Lower leg skin (tissue), 3 donors: ENCODE measurements around the gene ITGA2.

Experiments
- POLR2A ChIP-seq, 2 donors: fragments of 450-650 bp; IDR thresholded peaks; one replicate each; pipeline ENCODE4 v1.6.1; 2016 to 2017; ENCODE audit warnings: antibody characterized with exemption in 2 of 2, mild to moderate bottlenecking in 1 of 2, moderate library complexity in 1 of 2
- TF ChIP-seq, protein P1 (sequence below), 3 donors: fragments of 450-650 bp; IDR thresholded peaks; one replicate each; pipeline ENCODE4 v1.5.1; 2016; ENCODE audit warnings: antibody characterized with exemption in 3 of 3, mild to moderate bottlenecking in 3 of 3, moderate library complexity in 2 of 3

DNA sequence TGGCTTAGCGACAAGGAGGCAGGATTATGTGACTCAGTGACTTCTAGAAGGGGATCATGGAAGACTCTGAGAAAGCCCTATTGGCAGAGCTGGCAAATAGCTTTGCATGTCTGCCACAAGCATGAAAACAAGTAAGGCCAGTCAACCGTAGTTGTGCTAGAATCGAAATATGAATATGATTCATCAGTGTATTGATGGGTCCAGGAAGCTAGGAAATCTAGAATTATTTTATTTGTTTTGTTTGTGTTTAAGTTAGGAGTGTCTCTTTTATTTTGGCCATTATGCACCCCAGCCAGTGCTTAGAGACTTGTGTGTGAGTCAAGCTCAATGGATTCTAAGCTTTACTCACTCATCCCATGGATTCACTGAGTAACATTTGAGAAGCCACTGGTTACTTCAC is 3.8 kb upstream of the ITGA2 start:
- TF ChIP-seq, protein P1, sequence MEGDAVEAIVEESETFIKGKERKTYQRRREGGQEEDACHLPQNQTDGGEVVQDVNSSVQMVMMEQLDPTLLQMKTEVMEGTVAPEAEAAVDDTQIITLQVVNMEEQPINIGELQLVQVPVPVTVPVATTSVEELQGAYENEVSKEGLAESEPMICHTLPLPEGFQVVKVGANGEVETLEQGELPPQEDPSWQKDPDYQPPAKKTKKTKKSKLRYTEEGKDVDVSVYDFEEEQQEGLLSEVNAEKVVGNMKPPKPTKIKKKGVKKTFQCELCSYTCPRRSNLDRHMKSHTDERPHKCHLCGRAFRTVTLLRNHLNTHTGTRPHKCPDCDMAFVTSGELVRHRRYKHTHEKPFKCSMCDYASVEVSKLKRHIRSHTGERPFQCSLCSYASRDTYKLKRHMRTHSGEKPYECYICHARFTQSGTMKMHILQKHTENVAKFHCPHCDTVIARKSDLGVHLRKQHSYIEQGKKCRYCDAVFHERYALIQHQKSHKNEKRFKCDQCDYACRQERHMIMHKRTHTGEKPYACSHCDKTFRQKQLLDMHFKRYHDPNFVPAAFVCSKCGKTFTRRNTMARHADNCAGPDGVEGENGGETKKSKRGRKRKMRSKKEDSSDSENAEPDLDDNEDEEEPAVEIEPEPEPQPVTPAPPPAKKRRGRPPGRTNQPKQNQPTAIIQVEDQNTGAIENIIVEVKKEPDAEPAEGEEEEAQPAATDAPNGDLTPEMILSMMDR (IDR thresholded peaks at IDR 0.05), result no peak
- no peak for TF ChIP-seq POLR2A (IDR thresholded peaks at IDR 0.05)
